GM18909 (cell line): ENCODE measurements around the gene RRBP1.

ENCODE experiments used
- ATAC-seq: cut with Tn5 transposase; IDR thresholded peaks from one replicate; pipeline ENCODE4 v1.9.1; 2021; ENCODE audit warnings: mild to moderate bottlenecking; ENCODE audit not compliant: unreplicated experiment, poor library complexity

Gene RRBP1

GRCh38 chr20:17640146-17640874 lies 41.7 kb downstream of the RRBP1 start:
- ATAC-seq: no peak

DNA sequence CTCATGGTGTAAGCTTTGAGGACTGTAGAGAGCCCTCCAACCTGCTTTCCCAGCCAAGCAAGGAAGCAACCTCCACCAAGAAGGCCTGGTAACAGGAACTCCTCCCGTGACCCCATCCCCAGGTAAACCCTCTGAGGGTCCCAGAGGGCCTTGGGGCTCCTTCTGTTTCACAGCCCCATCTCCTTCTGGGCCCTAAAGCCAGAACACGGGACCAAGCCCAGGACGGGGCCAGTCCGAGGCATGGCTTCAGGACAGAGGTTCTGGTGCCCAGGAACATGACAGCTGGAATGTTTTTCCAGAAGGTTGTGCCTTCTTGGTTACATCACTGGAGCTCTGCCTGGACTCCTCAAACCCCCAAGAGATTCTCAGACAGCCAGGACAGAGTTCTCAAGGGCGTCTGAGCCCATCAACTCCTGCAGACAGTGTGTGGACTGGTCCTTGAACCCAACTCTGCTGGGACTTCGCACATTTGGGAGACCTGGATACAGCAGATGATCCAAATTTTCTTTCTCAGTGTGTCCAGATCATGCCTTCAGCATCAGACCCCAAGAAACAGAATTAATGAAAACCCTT lies 43.1 kb downstream of the RRBP1 start:
- ATAC-seq: no peak

- no peak for ATAC-seq
Measured at GRCh38 chr20:17637985-17638640, 43.9 kb downstream of the RRBP1 start.

DNA sequence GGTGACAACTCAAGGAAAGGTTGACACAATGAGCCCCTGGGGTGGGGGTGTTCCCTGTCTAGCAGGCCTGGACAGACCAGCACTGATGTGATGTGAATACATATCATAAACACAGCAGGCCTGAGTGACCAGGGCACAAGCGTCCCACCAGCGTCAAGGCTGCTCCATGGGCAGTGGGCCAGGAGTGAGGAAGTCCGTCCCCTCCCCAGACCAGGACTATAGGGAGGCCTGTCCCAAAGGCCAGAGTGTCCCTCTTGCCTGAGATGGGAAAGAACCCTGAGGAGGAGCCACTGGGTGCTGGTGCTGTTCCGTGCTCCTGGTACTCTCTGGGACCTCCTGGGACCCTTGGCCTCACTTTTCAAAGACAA lies 44.6 kb downstream of the RRBP1 start:
- ATAC-seq: no peak

- ATAC-seq: no peak
Measured at GRCh38 chr20:17636523-17637412, 45.3 kb downstream of the RRBP1 start.

- no peak for ATAC-seq
Measured at GRCh38 chr20:17635332-17636244, 46.5 kb downstream of the RRBP1 start.

GRCh38 chr20:17634661-17635331 lies 47.2 kb downstream of the RRBP1 start:
- ATAC-seq: no peak

- ATAC-seq: no peak
Measured at GRCh38 chr20:17633850-17634500, 48.1 kb downstream of the RRBP1 start.

DNA sequence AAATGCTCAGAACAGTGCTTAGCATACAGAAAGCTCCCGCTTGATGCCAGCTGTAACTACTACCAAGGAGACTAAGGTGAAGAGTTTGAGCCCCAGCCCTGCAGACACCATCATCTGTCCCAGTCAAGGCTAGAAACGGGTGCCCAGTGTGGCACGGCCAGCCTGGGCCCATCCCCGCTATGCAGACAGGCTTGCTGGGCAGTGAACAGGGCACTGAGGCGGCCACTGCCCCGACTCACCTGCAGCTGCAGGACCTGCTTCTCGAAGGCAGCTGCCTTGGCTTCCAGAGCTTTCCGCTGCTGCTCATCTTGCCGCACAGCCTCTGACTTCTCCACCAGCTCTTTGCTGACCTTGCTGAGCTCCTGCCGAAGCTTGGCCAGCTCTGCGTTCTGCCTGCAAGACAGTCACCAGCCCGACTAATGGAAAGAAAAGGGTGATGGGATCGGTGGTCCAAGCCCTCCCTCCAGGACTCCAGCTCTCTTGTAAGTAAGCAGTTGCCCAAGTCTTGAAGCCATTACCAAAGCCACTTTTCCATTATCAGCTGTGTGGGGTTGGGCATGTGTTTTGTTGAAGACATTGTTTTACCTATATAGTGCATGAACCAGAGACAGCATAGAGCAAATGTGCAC lies 48.7 kb downstream of the RRBP1 start:
- ATAC-seq: no peak

DNA sequence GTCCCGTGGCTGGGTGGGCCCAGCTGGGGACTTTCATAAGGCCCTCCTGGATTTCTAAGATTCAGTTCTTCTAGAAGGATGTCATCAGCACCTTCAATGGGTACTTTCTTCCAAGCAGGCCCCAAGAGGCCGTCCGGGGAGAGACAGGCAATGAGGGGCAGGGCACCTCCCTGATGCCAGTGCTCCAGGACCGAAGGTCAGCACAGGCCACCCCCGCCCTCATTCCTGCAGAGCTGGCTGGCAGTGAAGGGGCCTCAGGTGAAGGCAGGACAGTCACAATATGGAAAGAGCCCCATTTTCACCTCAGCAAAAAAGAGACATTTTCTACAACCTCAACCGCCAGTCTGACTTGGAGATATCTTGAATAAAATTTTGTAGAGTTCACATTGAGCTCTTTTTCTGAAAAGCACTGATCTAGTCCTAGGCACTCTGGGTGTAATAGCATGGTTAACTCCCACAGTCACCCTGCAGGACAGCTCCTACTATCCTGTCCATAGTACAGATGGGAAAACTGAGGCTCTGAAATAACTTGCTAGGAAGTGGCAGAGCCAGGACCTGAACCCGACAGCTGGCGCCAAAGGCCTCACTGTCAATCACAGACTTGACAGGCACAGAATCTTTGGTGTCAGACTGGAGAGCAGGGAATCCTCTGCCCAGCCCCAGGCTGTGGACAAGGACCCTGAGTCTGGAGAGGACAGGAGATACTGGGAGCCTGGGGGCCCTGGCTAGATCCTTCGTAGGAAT lies 50.3 kb downstream of the RRBP1 start:
- ATAC-seq: no peak

DNA sequence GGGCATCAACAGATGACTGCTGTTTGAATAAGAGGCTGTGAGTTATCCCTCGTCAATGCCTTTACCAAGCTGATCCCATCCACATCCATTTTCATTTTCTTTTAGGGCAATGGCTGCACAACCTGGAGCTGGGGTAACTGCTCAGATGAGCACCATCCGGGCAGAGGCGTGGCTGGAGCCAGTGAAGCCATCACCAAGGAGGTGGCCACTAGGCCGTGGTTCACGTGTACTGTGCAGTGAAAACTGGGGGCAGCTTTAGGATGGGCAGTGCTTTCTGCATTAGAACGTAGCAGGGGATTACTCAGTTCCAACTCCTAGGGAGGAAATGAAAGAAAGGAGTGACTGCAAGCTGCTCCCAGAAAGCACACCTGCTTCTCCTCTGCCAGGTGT lies 51.2 kb downstream of the RRBP1 start:
- no peak for ATAC-seq

DNA sequence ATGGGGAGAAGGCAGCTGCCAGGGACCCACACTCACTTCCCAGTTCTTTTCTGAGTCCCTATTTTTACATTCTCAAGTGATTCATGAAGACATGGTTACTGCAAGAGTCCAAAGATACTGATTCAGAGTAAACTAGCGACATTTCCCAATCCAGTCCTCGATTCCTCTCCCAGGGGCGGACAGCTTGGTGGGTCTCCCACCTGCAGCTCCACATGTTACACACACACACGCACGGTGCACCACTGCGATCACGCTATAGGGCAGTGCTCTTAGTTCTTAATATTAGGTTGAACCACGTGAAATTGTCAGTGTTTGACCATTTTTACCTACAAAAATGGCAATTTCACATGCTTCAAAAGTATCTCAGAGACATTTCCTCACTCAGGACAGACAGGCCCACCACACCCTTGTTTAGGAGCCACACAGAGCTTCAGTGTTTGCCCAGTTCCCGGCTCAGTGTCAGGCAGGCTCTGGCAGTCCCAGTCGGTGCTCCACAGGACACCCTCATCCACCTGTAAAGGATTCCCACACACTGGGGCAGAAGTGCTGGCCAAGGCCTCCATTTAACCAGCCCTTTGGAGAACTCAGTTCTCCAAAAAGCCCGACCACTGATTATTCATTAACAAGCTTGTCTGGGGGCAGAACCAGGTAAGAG lies 51.8 kb downstream of the RRBP1 start:
- ATAC-seq: no peak

DNA sequence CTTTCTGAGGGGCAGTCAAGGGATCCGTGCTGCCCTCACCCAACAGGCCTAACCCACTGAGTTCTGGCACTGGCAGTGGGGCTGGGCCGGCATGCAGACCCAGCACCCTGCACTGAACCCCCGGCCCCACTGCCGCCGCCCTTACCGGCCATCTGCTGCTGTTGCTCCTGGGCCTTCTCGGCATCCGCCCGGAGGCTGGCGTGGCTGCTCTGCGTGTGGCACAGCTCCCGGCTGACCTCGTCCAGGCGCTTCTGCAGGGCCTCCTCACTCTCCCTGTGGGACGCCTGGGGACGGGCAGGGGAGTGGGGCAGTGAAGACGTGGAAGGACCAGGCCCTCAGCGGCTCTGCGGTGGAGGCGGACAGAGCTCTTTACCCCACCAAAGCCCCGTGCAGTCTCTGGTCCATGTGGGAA lies 52.4 kb downstream of the RRBP1 start:
- no peak for ATAC-seq

DNA sequence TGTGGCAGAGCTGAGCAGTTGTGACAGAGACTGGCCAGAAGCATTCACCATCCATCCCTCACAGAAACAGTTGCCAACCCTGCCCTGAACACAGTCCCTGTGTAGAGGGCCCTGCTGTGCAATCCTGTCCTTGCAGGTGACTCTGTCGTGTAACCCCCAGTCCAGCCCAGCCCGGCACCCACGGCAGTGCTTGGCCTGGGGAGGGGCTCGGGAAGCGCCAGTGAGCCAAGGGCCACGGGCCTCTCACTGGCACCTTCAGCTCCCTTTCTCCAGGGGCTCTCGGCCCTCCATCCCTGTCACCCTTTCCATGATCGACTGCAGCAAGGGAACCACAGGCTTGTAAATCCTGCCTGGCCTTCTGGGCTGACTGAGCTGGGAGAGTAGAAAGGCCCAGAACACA lies 53.0 kb downstream of the RRBP1 start:
- ATAC-seq: no peak

GRCh38 chr20:17628101-17628841 lies 53.8 kb downstream of the RRBP1 start:
- no peak for ATAC-seq

DNA sequence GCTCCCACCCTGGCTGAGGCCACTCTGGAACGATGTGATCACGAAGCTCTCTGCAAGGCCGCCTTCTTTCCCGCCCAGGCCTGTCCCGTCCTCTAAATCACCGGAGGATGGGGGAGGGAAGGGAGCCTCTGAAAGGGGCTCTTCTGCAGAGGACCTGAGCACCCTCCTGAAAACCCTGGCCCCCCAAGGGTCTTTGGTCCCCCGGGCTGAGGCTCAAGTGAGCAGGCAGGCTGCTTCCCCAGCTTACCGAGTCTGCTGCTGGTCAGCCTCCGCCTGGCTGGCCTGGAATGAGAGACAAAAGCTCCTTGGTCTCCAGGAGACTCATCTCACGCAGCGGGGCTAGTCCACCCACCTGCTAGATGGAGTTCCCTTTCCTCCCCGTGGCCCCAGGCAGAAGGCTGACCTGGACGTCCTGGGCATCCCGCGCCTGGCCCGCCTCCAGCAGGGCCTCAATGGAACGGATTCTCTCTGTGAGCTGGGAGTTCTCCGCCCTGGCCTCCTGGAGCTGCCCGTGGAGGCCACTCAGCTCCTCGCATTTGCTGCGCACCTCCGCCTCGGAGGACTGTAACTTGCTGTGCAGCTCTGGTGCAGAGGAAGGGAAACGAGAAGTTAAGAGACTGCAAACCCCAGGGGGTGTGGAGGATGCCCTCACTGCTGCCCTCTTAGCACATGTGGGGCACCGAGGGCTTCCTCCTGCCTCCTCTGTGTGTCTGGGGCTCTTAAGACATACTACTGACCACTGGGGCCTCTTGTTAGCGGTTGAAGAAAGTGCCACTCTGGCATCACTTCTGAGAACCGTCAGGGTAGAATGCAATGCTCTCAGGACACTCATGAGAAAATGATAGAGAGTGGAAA lies 54.7 kb downstream of the RRBP1 start:
- ATAC-seq: no peak
